ENCODE data around the gene ADCK2. TPM values are rescaled to one million over a fixed set of nuclear protein-coding genes. Genes with fewer than 3 reads are reported as not detected.

Gene ADCK2
- total RNA-seq, 1 donor from 2014 or later = 15.2 TPM

Small RNA genes within 50 kb of the gene (small RNA-seq; reads per million reads assigned to genes)
- gene RN7SL771P (ENCODE audit: low replicate concordance) = not detected

Other genes with a start within 250 kb of the ADCK2 start
- 75.2 TPM for gene MKRN1, start 193.4 kb upstream of the ADCK2 start, total RNA-seq
- 24.9 TPM for gene DENND2A, start 32.1 kb upstream of the ADCK2 start, total RNA-seq
- gene NDUFB2, start 23.8 kb downstream of the ADCK2 start, total RNA-seq = 77.3 TPM

All from skin of body (tissue), 2 donors.